Thyroid gland (tissue), 4 donors: ENCODE data around the gene SLCO4A1. TPM values are rescaled to one million over a fixed set of nuclear protein-coding genes. Genes with fewer than 3 reads are reported as not detected.

Experiments
- DNase-seq, 2 donors: peaks; one replicate each; pipeline ENCODE4 v3.0.0-alpha.2; 2019
- H3K27ac ChIP-seq, 3 donors: fragments of 200-600 bp; sonication (generic); 1 replicate in 2 of 3; 2 replicates in 1 of 3; pipeline ENCODE4 v1.5.1; 2016 to 2019; ENCODE audit warnings: mild to moderate bottlenecking in 1 of 3, moderate library complexity in 1 of 3
- H3K27me3 ChIP-seq: fragments of 200-600 bp; sonication (generic); one replicate; pipeline ENCODE4 v1.5.1; 2019
- H3K36me3 ChIP-seq, 2 donors: fragments of 200-600 bp; sonication (generic); one replicate each; pipeline ENCODE4 v1.5.1; 2016 to 2019
- H3K4me1 ChIP-seq, 2 donors: fragments of 200-600 bp; sonication (generic); one replicate each; pipeline ENCODE4 v1.5.1; 2017 to 2019
- H3K4me3 ChIP-seq, 3 donors: fragments of 200-600 bp; sonication (generic); replicated peaks in 1 of 3; 1 replicate in 2 of 3; 2 replicates in 1 of 3; pipeline ENCODE4 v1.5.1; 2016; ENCODE audit warnings: mild to moderate bottlenecking in 1 of 3
- H3K9me3 ChIP-seq: fragments of 200-600 bp; sonication (generic); one replicate; pipeline ENCODE4 v1.5.1; 2017
- POLR2A ChIP-seq, 2 donors: fragments of 450-650 bp; IDR thresholded peaks; one replicate each; pipeline ENCODE4 v1.6.1; 2017; ENCODE audit warnings: antibody characterized with exemption in 2 of 2, mild to moderate bottlenecking in 2 of 2, moderate library complexity in 1 of 2
- WGBS, 2 donors: methylation state at CpG; one replicate each; pipeline ENCODE4 v1.1.5; 2017; 5-methylcytosine and 5-hydroxymethylcytosine counted together
- intact Hi-C: fragments of 100-400 bp; cut with DNase I; formaldehyde crosslinking; loops from one replicate; pipeline ENCODE4 v1.15.1; 2023
- total RNA-seq, 4 donors: library from RNA; depleted of rRNA; stranded (reverse); fragments of >200 nt; gene quantifications; one replicate each; pipeline ENCODE4 v1.2.3, GENCODE V29; 2016
- TF ChIP-seq, protein P1 (sequence below), 6 experiments: fragments of 200-600 bp in 3 of 6; fragments of 450-650 bp in 3 of 6; sonication (generic) in 3 of 6; IDR thresholded peaks; one replicate each; pipeline ENCODE4 v1.5.1; 2016 to 2019; ENCODE audit warnings: antibody characterized with exemption in 6 of 6, mild to moderate bottlenecking in 2 of 6, inconsistent platforms in 1 of 6, moderate library complexity in 1 of 6

SLCO4A1 gene
- total RNA-seq, 4 donors from 2014 or later: 5.3 to 18.3 (median 6.7) TPM

DNA sequence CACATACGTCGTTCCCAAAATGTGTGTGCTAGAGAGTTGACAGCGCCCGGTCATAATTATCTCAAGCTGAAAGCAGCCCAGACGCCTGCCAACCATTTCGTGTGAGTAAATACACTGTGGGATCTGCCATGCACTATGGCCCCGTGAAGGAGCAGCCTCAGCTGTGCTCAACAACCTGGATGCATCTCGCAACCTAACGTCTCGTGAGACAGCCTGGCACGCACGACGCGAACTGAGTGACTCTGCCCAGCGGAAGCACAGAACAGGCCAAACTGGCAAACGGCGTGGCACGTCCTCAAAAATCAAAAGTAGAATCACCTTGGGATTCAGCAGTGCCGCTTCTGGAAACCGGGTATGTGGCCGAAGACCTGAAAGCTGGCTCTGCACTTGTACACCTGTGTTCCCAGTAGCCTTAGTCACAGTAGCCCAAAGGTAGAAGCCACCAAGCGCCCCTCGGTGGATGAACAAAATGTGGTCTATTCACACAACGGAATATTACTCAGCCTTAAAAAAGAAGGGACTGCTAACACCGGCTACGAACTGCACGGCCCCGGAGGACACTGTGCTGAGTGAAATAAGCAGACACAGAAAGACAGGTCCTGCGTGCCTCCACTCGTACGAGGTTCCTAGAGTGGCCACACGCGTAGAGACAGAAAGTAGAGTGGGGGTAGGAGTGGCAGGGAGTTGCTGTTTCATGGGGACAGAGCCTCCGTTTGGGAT lies 27.2 kb upstream of the SLCO4A1 start:
- Histone ChIP-seq H3K4me1 (peaks cover 0 to 9% of the 10 kb centered on the region in 2 donors), H3K36me3 (no peaks in the 10 kb centered on the region), H3K27ac (no peak overlapping the region), H3K9me3 (no peaks in the 10 kb centered on the region), H3K27me3 (no peaks in the 10 kb centered on the region), H3K4me3 (no peak overlapping the region)
- no peak for DNase-seq
- TF ChIP-seq POLR2A (IDR thresholded peaks at IDR 0.05): no peak
- TF ChIP-seq, protein P1, sequence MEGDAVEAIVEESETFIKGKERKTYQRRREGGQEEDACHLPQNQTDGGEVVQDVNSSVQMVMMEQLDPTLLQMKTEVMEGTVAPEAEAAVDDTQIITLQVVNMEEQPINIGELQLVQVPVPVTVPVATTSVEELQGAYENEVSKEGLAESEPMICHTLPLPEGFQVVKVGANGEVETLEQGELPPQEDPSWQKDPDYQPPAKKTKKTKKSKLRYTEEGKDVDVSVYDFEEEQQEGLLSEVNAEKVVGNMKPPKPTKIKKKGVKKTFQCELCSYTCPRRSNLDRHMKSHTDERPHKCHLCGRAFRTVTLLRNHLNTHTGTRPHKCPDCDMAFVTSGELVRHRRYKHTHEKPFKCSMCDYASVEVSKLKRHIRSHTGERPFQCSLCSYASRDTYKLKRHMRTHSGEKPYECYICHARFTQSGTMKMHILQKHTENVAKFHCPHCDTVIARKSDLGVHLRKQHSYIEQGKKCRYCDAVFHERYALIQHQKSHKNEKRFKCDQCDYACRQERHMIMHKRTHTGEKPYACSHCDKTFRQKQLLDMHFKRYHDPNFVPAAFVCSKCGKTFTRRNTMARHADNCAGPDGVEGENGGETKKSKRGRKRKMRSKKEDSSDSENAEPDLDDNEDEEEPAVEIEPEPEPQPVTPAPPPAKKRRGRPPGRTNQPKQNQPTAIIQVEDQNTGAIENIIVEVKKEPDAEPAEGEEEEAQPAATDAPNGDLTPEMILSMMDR (IDR thresholded peaks at IDR 0.05): no peak
- WGBS, 2 donors: 93 to 95% methylated on average over 34 of the region's 34 CpGs
- intact Hi-C loops: loop anchor here (5.0 kb wide), 1 partner anchor 113 kb away; no protein-coding TSS in a partner anchor

DNA sequence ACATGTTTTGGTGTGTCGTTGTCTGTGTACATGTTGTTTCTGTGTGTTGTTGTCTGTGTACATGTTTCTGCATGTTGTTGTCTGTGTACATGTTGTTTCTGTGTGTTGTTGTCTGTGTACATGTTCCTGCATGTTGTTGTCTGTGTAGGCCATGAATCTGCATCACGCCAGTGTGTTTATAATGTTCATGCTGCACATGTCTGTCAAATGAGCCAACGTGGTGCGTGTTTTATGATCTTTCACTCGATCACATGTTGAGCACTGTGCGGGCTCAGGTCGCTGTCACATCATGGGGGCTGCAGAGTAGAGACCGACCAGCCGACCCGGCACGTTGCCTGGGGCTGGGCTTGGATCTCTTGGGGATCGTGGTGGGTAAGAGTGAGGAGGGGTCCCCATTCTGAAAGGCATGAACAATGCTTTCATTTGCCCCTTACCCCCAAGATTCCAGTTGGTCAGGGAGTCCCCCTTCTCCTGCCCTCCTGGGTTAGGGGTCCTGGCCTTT lies 26.5 kb upstream of the SLCO4A1 start:
- no peak overlapping the region for H3K27ac ChIP-seq
- intact Hi-C loops: loop anchor here (5.0 kb wide), 1 partner anchor 114 kb away; no protein-coding TSS in a partner anchor

DNA sequence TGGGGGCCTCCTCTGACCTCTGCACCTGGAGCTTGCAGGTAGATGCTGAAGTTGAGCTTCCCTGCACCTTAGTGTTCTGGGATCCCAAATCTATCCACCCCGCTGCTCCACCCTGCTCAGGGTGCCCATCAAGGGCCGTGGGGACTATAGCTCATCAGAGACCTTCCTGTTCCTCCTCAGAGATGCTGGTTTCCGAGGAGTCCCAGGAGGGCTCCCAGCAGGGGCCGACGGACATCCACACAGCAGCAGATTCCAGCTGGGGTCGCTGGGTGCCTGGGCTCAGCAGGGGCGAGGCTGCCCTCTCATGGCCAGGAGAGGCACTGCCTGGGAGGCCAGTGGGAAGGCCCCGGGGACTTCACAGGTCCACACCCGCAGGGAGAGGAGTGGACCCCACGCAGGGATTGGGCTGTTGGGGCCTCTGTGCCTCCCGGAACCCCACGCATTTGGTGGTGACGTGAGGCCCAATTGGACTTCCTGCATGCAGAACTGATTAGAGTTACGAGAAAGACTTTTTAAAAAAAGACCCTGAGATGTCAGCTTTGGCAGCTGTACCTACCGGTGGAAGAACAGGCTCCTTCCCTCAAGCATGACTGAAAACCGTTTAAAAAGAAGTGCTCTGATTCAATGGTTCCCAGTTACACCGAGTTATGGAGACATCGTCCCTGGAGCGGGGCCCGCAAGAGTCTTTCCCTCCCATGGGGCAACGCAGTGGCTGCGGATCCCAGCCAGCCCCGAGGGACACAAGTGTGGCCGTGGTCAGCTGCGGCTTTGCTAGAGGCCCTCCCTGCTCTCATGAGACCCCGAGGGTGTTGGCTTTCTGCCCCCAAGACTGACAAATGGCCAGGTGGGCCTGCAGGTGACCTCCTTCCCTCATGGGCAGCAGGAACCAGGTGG lies 25.3 kb upstream of the SLCO4A1 start:
- Histone ChIP-seq H3K27me3 (no peaks in the 10 kb centered on the region), H3K4me3 (no peak overlapping the region), H3K27ac (peak overlapping the region; percentile 6 to 68 (median 49)), H3K9me3 (no peaks in the 10 kb centered on the region), H3K36me3 (no peaks in the 10 kb centered on the region), H3K4me1 (peaks cover 0 to 15% of the 10 kb centered on the region in 2 donors)
- no peak for TF ChIP-seq POLR2A (IDR thresholded peaks at IDR 0.05)
- TF ChIP-seq, protein P1 (IDR thresholded peaks at IDR 0.05): peak; percentile 76 to 99 (median 90)
- 33 to 35% methylated on average over 14 to 21 of the region's 26 CpGs for WGBS, 2 donors
- intact Hi-C loops: loop anchor here (5.0 kb wide), 1 partner anchor 115 kb away; no protein-coding TSS in a partner anchor
- DNase-seq: peak; percentile 72 to 74

More for the DNA sequence above, 26.5 kb upstream of the SLCO4A1 start:
- no peak for TF ChIP-seq POLR2A (IDR thresholded peaks at IDR 0.05)
- DNase-seq: no peak
- H3K4me1 ChIP-seq: peaks cover 0 to 9% of the 10 kb centered on the region in 2 donors
- no peaks in the 10 kb centered on the region for H3K9me3 ChIP-seq
- H3K36me3 ChIP-seq: no peaks in the 10 kb centered on the region
- H3K4me3 ChIP-seq: no peak overlapping the region
- H3K27me3 ChIP-seq: no peaks in the 10 kb centered on the region
- WGBS, 2 donors: 91% methylated on average over 12 of the region's 12 CpGs

DNA sequence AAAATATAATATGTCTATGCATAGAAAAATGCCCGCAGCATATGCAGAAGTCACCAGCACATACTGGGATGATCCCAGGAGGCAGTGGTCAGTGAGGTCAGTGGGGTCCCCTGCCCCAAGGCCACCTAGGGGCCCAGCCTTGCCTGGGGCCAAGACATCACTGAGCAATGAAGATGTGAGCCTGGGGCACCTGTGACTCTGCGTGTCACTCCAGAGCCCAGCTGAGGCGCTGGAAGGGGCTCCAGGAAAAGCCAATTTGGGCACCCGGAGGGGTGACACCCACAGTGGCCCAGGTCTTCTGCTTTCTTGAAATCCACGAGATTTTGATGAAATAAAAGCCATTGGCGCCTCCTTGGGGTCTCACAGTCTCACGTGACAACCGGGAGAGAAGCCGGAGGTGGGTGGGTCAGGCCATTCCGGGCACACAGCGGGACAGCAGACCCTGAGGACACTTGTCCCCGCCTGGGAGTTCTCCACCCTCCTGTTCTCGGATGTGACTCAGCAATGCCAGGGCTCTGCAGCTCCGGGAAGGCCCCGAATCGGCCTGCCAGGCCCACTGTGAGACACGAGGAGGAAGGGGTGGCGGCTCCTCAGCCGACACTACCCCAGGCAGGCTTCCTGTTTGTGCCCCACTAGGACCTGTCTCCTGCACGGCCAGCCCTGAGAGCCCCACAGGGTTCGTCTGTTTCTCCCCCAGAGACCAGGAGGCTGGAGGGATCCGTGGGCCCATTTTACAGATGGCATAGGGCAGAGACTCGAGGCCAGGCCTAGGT lies 24.4 kb upstream of the SLCO4A1 start:
- Histone ChIP-seq H3K27me3 (no peaks in the 10 kb centered on the region), H3K9me3 (no peaks in the 10 kb centered on the region), H3K27ac (peak overlapping the region; percentile 41 to 71 (median 68)), H3K4me1 (peaks cover 5 to 24% of the 10 kb centered on the region in 2 donors), H3K36me3 (no peaks in the 10 kb centered on the region), H3K4me3 (no peak overlapping the region)
- 81 to 83% methylated on average over 15 to 23 of the region's 23 CpGs for WGBS, 2 donors
- peak in 1 of 2 donors; percentile 33 for DNase-seq
- TF ChIP-seq, protein P1 (IDR thresholded peaks at IDR 0.05): no peak
- no peak for TF ChIP-seq POLR2A (IDR thresholded peaks at IDR 0.05)
- intact Hi-C loops: loop anchor here (5.0 kb wide), 1 partner anchor 116 kb away; no protein-coding TSS in a partner anchor
